Kidney (tissue), 14 donors: ENCODE measurements around the gene ENAM. TPM values are rescaled to one million over a fixed set of nuclear protein-coding genes. Genes with fewer than 3 reads are reported as not detected.

Source experiments
- DNase-seq, 5 donors: peaks; one replicate each; pipeline ENCODE4 v3.0.0-alpha.2; 2013 to 2020
- FAIRE-seq: peaks from 2 replicates; lab custom pipeline; 2012; peaks lifted over from hg19 to GRCh38; lab: Jason Lieb, UNC
- H3K27ac ChIP-seq, 2 donors: one replicate each; pipeline ENCODE4 v1.7.0; 2013; ENCODE audit warnings: low read depth in 2 of 2, low read length in 2 of 2, inconsistent platforms in 1 of 2
- H3K27me3 ChIP-seq: one replicate; pipeline ENCODE4 v1.7.1; 2013; ENCODE audit warnings: low read length, inconsistent platforms; ENCODE audit not compliant: control insufficient read depth, insufficient read depth
- H3K36me3 ChIP-seq, 3 donors: one replicate each; pipeline versions ENCODE4 v1.7.0 to v1.7.1; 2013; ENCODE audit warnings: low read length in 3 of 3, control low read depth in 1 of 3, inconsistent platforms in 1 of 3; ENCODE audit not compliant: insufficient read depth in 3 of 3, control insufficient read depth in 2 of 3
- H3K4me1 ChIP-seq, 3 donors: one replicate each; pipeline versions ENCODE4 v1.7.0 to v1.7.1; 2013; ENCODE audit warnings: low read length in 3 of 3, inconsistent platforms in 1 of 3, low read depth in 1 of 3; ENCODE audit not compliant: control insufficient read depth in 2 of 3, insufficient read depth in 2 of 3
- H3K4me3 ChIP-seq, 3 donors: one replicate each; pipeline versions ENCODE4 v1.7.0 to v1.8.1; 2013; ENCODE audit warnings: low read length in 3 of 3, control low read depth in 1 of 3, inconsistent platforms in 1 of 3
- H3K9ac ChIP-seq, 3 donors: one replicate each; pipeline versions ENCODE4 v1.7.0 to v1.7.1; 2013; ENCODE audit warnings: low read length in 3 of 3, control low read depth in 1 of 3, inconsistent platforms in 1 of 3
- H3K9me3 ChIP-seq, 3 donors: one replicate each; pipeline versions ENCODE4 v1.7.0 to v1.7.1; 2013; ENCODE audit warnings: low read length in 3 of 3, control low read depth in 1 of 3, inconsistent platforms in 1 of 3; ENCODE audit not compliant: control insufficient read depth in 2 of 3, insufficient read depth in 1 of 3
- CTCF ChIP-seq: IDR thresholded peaks from 3 replicates; pipeline ENCODE4 v1.5.1; 2012; ENCODE audit warnings: mild to moderate bottlenecking, moderate library complexity, borderline replicate concordance; ENCODE audit not compliant: insufficient read depth; ENCODE audit errors: extremely low read depth
- intact Hi-C: fragments of 100-400 bp; cut with DNase I; formaldehyde crosslinking; loops from one replicate; pipeline ENCODE4 v1.11.1; 2022
- polyA plus RNA-seq: library from polyadenylated mRNA; stranded (reverse); fragments of 350-450 nt; fragmentation: Illumina TruSeq; extraction: RNeasy Lipid Tissue Mini Kit (QIAGEN cat#74804); gene quantifications from one replicate; pipeline ENCODE4 v1.2.3, GENCODE V29; 2014; ENCODE audit warnings: low read depth, low replicate concordance; ENCODE audit not compliant: insufficient read depth
- total RNA-seq: library from RNA; stranded (reverse); fragmentation: NEBNext Ultra II Directional; extraction: Animal tissue kit (Norgen Biotek cat#: 25700); gene quantifications from one replicate; pipeline ENCODE4 v1.2.1, GENCODE V29; 2021
- donor health status: control.
- donor health status: control.
- donor health status: control.
- donor health status: control.
- donor health status: control.
- donor health status: DM: yes; HTN: yes; CAD: no.
- donor health status: Normal renal cell carcinoma (clear cell type).

The ENAM gene
- total and polyA plus RNA-seq, 2 donors from 2014 or later = 3.9 to 6.7 TPM

- TF ChIP-seq CTCF = no peak
- H3K36me3 ChIP-seq = no peaks in the 10 kb centered on the region
- no peak overlapping the region for H3K27ac ChIP-seq
- no peaks in the 10 kb centered on the region for H3K9me3 ChIP-seq
- no peaks in the 10 kb centered on the region for H3K4me1 ChIP-seq
- no peak overlapping the region for H3K9ac ChIP-seq
- no peak overlapping the region for H3K4me3 ChIP-seq
- H3K27me3 ChIP-seq = no peaks in the 10 kb centered on the region
- FAIRE-seq (no peak), DNase-seq (no peak)
- intact Hi-C loops = no loop called here
Observed at GRCh38 chr4:70603856-70604255, 24.7 kb upstream of the ENAM start.

GRCh38 chr4:70606459-70606858 lies 22.1 kb upstream of the ENAM start:
- Histone ChIP-seq H3K9ac (no peak overlapping the region), H3K9me3 (no peaks in the 10 kb centered on the region), H3K4me3 (no peak overlapping the region), H3K27me3 (no peaks in the 10 kb centered on the region), H3K27ac (no peak overlapping the region), H3K36me3 (no peaks in the 10 kb centered on the region), H3K4me1 (no peaks in the 10 kb centered on the region)
- FAIRE-seq (no peak), DNase-seq (no peak)
- no peak for TF ChIP-seq CTCF
- intact Hi-C loops = no loop called here

GRCh38 chr4:70607334-70607853 lies 21.1 kb upstream of the ENAM start:
- Histone ChIP-seq H3K27me3 (no peaks in the 10 kb centered on the region), H3K27ac (no peak overlapping the region), H3K36me3 (no peaks in the 10 kb centered on the region), H3K9me3 (no peaks in the 10 kb centered on the region), H3K4me1 (no peaks in the 10 kb centered on the region), H3K4me3 (no peak overlapping the region), H3K9ac (no peak overlapping the region)
- DNase-seq (no peak), FAIRE-seq (no peak)
- intact Hi-C loops = no loop called here
- no peak for TF ChIP-seq CTCF

GRCh38 chr4:70608324-70608723 lies 20.2 kb upstream of the ENAM start:
- Histone ChIP-seq H3K9ac (no peak overlapping the region), H3K36me3 (no peaks in the 10 kb centered on the region), H3K4me1 (no peaks in the 10 kb centered on the region), H3K27ac (no peak overlapping the region), H3K4me3 (no peak overlapping the region), H3K9me3 (no peaks in the 10 kb centered on the region), H3K27me3 (no peaks in the 10 kb centered on the region)
- DNase-seq (no peak), FAIRE-seq (no peak)
- intact Hi-C loops = no loop called here
- TF ChIP-seq CTCF = no peak
